Left lung (tissue), 10 donors: ENCODE measurements around the gene ZCCHC24. TPM values are rescaled to one million over a fixed set of nuclear protein-coding genes. Genes with fewer than 3 reads are reported as not detected.

Experiments used
- ATAC-seq: fragments of 200-7000 bp; cut with Tn5 transposase; one replicate; pipeline ENCODE4 v1.9.1; 2020; ENCODE audit warnings: moderate library complexity
- DNase-seq, 4 donors: peaks; one replicate each; pipeline ENCODE4 v3.0.0-alpha.2; 2013 to 2020
- H3K27ac ChIP-seq, 2 donors: fragments of 200-600 bp; sonication (generic) in 1 of 2; one replicate each; pipeline versions ENCODE4 v1.5.0 to v1.8.0; 2020 to 2021
- H3K27me3 ChIP-seq, 2 donors: fragments of 200-600 bp; sonication (generic) in 1 of 2; one replicate each; pipeline versions ENCODE4 v1.5.0 to v1.8.0; 2020 to 2021
- H3K36me3 ChIP-seq, 2 donors: fragments of 200-600 bp; sonication (generic) in 1 of 2; one replicate each; pipeline versions ENCODE4 v1.5.0 to v1.8.0; 2020 to 2021
- H3K4me1 ChIP-seq, 2 donors: fragments of 200-600 bp; one replicate each; pipeline ENCODE4 v1.8.0; 2021
- H3K4me3 ChIP-seq, 2 donors: fragments of 200-600 bp; sonication (generic) in 1 of 2; one replicate each; pipeline versions ENCODE4 v1.5.0 to v1.8.0; 2020 to 2021; ENCODE audit warnings: mild to moderate bottlenecking in 1 of 2
- H3K9me3 ChIP-seq, 2 donors: fragments of 200-600 bp; sonication (generic) in 1 of 2; one replicate each; pipeline versions ENCODE4 v1.5.0 to v1.8.0; 2020 to 2021
- CTCF ChIP-seq, 2 donors: fragments of 200-600 bp; sonication (generic) in 1 of 2; IDR thresholded peaks; one replicate each; pipeline versions ENCODE4 v1.5.0 to v1.8.0; 2021; ENCODE audit warnings: antibody characterized with exemption in 2 of 2
- intact Hi-C, 2 donors: fragments of 100-400 bp; cut with DNase I; formaldehyde crosslinking; loops; one replicate each; pipeline versions ENCODE4 v1.11.2 to v1.14.2; 2022
- polyA plus RNA-seq, 6 donors: library from polyadenylated mRNA; unstranded; fragments of 120-200 nt; gene quantifications; one replicate each; pipeline ENCODE4 v1.2.1, GENCODE V29; 2013; ENCODE audit not compliant: insufficient read length in 6 of 6
- total RNA-seq, 2 donors: library from RNA; stranded (reverse); fragmentation: NEBNext Ultra II Directional; extraction: Animal tissue kit (Norgen Biotek cat#: 25700); gene quantifications; one replicate each; pipeline ENCODE4 v1.2.1, GENCODE V29; 2021
- donor health status: DM: no; HTN: yes; CAD: no.
- donor health status: DM: no; HTN: no; CAD: no.

The ZCCHC24 gene
- total and polyA plus RNA-seq, 8 donors = 28.9 to 48.3 (median 37.1) TPM

GRCh38 chr10:79463578-79464496 lies 18.4 kb upstream of the ZCCHC24 start:
- no peak overlapping the region for H3K4me3 ChIP-seq
- peaks cover 0 to 11% of the 10 kb centered on the region in 2 donors for H3K4me1 ChIP-seq
- H3K36me3 ChIP-seq = no peaks in the 10 kb centered on the region
- no peak for DNase-seq
- no peak for ATAC-seq
- H3K9me3 ChIP-seq = no peaks in the 10 kb centered on the region
- H3K27ac ChIP-seq = no peak overlapping the region
- intact Hi-C loops = no loop called here
- no peaks in the 10 kb centered on the region for H3K27me3 ChIP-seq
- TF ChIP-seq CTCF (IDR thresholded peaks at IDR 0.05) = no peak

- TF ChIP-seq CTCF (IDR thresholded peaks at IDR 0.05) = no peak
- intact Hi-C loops = no loop called here
These were observed 15.3 kb upstream of the ZCCHC24 start for GRCh38 chr10:79460687-79461086.

GRCh38 chr10:79459243-79459642 lies 13.8 kb upstream of the ZCCHC24 start:
- ATAC-seq (no peak), DNase-seq (no peak)
- Histone ChIP-seq H3K27me3 (no peaks in the 10 kb centered on the region), H3K9me3 (no peaks in the 10 kb centered on the region), H3K4me1 (peaks cover 0 to 6% of the 10 kb centered on the region in 2 donors), H3K36me3 (no peaks in the 10 kb centered on the region), H3K27ac (no peak overlapping the region), H3K4me3 (no peak overlapping the region)
- TF ChIP-seq CTCF (IDR thresholded peaks at IDR 0.05) = no peak
- intact Hi-C loops = no loop called here

More at GRCh38 chr10:79460687-79461086, 15.3 kb upstream of the ZCCHC24 start:
- Histone ChIP-seq H3K4me1 (no peaks in the 10 kb centered on the region), H3K27ac (no peak overlapping the region), H3K4me3 (no peak overlapping the region), H3K36me3 (no peaks in the 10 kb centered on the region), H3K27me3 (no peaks in the 10 kb centered on the region), H3K9me3 (no peaks in the 10 kb centered on the region)
- DNase-seq (no peak), ATAC-seq (no peak)

- Histone ChIP-seq H3K27me3 (no peaks in the 10 kb centered on the region), H3K9me3 (no peaks in the 10 kb centered on the region), H3K36me3 (no peaks in the 10 kb centered on the region), H3K27ac (no peak overlapping the region), H3K4me1 (peaks cover 0 to 11% of the 10 kb centered on the region in 2 donors), H3K4me3 (no peak overlapping the region)
- no peak for TF ChIP-seq CTCF (IDR thresholded peaks at IDR 0.05)
- intact Hi-C loops = no loop called here
- ATAC-seq = no peak
- DNase-seq = no peak
These were observed 13.1 kb upstream of the ZCCHC24 start for GRCh38 chr10:79458483-79458882.

DNA sequence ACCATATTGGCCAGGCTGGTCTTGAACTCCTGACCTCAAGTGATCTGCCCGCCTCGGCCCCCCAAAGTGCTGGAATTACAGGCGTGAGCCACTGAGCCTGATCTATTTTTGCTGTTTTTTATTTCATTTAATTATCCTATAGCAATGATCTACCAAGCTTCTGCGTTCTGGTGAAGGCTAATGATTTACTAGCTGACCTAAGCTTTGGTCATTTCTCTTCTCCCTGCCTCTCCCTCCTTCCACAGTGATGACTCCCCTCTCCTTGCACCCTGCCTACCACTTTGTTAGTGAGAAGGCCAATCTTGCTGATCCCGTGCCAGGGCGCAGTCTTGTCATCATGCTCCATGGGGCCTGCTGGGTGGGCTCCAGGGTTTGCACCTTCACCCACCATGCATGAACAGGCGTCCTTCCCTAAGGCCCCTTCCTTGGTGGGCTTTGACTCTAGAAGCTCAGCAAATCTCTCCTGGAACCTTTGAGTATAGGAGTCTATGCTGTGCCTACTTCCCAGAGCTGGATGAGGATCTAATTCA lies 11.9 kb upstream of the ZCCHC24 start:
- ATAC-seq (no peak), DNase-seq (no peak)
- no peak overlapping the region for H3K27ac ChIP-seq
- H3K27me3 ChIP-seq = no peaks in the 10 kb centered on the region
- no peaks in the 10 kb centered on the region for H3K36me3 ChIP-seq
- H3K9me3 ChIP-seq = no peaks in the 10 kb centered on the region
- intact Hi-C loops = no loop called here
- no peak overlapping the region for H3K4me3 ChIP-seq
- TF ChIP-seq CTCF (IDR thresholded peaks at IDR 0.05) = no peak
- H3K4me1 ChIP-seq = peaks cover 0 to 11% of the 10 kb centered on the region in 2 donors
